Gastroesophageal sphincter (tissue), 4 donors: Measurements from ENCODE around the gene C12orf57. TPM values are rescaled to one million over a fixed set of nuclear protein-coding genes. Genes with fewer than 3 reads are reported as not detected.

Experiments used
- ATAC-seq: fragments of 150-250 bp; one replicate; pipeline ENCODE4 v1.9.1; 2016; ENCODE audit warnings: mild to moderate bottlenecking, moderate library complexity
- H3K27ac ChIP-seq, 4 donors: fragments of 200-600 bp; sonication (generic) in 3 of 4; 1 replicate in 3 of 4; 2 replicates in 1 of 4; pipeline ENCODE4 v1.5.1; 2016 to 2019
- H3K27me3 ChIP-seq: fragments of 200-600 bp; sonication (generic); one replicate; pipeline ENCODE4 v1.5.1; 2019
- H3K36me3 ChIP-seq, 2 donors: fragments of 200-600 bp; sonication (generic); one replicate each; pipeline ENCODE4 v1.5.1; 2019; ENCODE audit warnings: control low read depth in 1 of 2
- H3K4me1 ChIP-seq, 3 donors: fragments of 200-600 bp; sonication (generic); 1 replicate in 2 of 3; 2 replicates in 1 of 3; pipeline ENCODE4 v1.5.1; 2016 to 2019; ENCODE audit warnings: control low read depth in 2 of 3
- H3K4me3 ChIP-seq, 2 donors: fragments of 200-600 bp; sonication (generic); one replicate each; pipeline ENCODE4 v1.5.1; 2019; ENCODE audit warnings: mild to moderate bottlenecking in 1 of 2, moderate library complexity in 1 of 2
- H3K9me3 ChIP-seq, 3 donors: fragments of 200-600 bp; sonication (generic); one replicate each; pipeline ENCODE4 v1.5.1; 2017 to 2019; ENCODE audit warnings: control low read depth in 2 of 3
- EP300 ChIP-seq: sonication (generic); formaldehyde crosslinking; IDR thresholded peaks from one replicate; pipeline ENCODE4 v1.6.1; 2017; ENCODE audit warnings: antibody characterized with exemption, mild to moderate bottlenecking
- POLR2A ChIP-seq, 2 donors: fragments of 450-650 bp; IDR thresholded peaks; one replicate each; pipeline ENCODE4 v1.6.1; 2017; ENCODE audit warnings: antibody characterized with exemption in 2 of 2, mild to moderate bottlenecking in 2 of 2, moderate library complexity in 1 of 2
- POLR2AphosphoS5 ChIP-seq: sonication (generic); formaldehyde crosslinking; IDR thresholded peaks from one replicate; pipeline ENCODE4 v1.6.1; 2017; ENCODE audit warnings: antibody characterized with exemption
- WGBS, 2 donors: methylation state at CpG; one replicate each; pipeline ENCODE4 v1.1.5; 2018; ENCODE audit warnings: low coverage in 1 of 2; 5-methylcytosine and 5-hydroxymethylcytosine counted together
- total RNA-seq, 4 donors: library from RNA; depleted of rRNA; stranded (reverse); fragments of >200 nt; gene quantifications; one replicate each; pipeline ENCODE4 v1.1.0, GENCODE V29; 2016
- TF ChIP-seq, protein P1 (sequence below), 4 experiments: fragments of 200-600 bp in 2 of 4; fragments of 450-650 bp in 2 of 4; sonication (generic) in 1 of 4; IDR thresholded peaks; one replicate each; pipeline ENCODE4 v1.5.1; 2017 to 2019; ENCODE audit warnings: antibody characterized with exemption in 4 of 4, mild to moderate bottlenecking in 2 of 4, moderate library complexity in 2 of 4

Gene C12orf57
- total RNA-seq, 4 donors from 2014 or later = 172 to 521 (median 367) TPM

- TF ChIP-seq, protein P1, sequence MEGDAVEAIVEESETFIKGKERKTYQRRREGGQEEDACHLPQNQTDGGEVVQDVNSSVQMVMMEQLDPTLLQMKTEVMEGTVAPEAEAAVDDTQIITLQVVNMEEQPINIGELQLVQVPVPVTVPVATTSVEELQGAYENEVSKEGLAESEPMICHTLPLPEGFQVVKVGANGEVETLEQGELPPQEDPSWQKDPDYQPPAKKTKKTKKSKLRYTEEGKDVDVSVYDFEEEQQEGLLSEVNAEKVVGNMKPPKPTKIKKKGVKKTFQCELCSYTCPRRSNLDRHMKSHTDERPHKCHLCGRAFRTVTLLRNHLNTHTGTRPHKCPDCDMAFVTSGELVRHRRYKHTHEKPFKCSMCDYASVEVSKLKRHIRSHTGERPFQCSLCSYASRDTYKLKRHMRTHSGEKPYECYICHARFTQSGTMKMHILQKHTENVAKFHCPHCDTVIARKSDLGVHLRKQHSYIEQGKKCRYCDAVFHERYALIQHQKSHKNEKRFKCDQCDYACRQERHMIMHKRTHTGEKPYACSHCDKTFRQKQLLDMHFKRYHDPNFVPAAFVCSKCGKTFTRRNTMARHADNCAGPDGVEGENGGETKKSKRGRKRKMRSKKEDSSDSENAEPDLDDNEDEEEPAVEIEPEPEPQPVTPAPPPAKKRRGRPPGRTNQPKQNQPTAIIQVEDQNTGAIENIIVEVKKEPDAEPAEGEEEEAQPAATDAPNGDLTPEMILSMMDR (IDR thresholded peaks at IDR 0.05) = no peak
- no peak for TF ChIP-seq POLR2AphosphoS5
- no peak for TF ChIP-seq EP300
- no peak for TF ChIP-seq POLR2A (IDR thresholded peaks at IDR 0.05)
- 62 to 67% methylated on average over 2 of the region's 17 CpGs for WGBS, 2 donors
- Histone ChIP-seq H3K27ac (peak overlapping the region in 3 of 4 donors; percentile 81 to 84 (median 82)), H3K9me3 (no peaks in the 10 kb centered on the region), H3K27me3 (no peaks in the 10 kb centered on the region), H3K4me1 (peaks cover 0 to 70% (median 14%) of the 10 kb centered on the region in 3 donors), H3K36me3 (peaks cover 0 to 44% of the 10 kb centered on the region in 2 donors), H3K4me3 (no peak overlapping the region)
- ATAC-seq = no peak
These were observed 20.1 kb downstream of the C12orf57 start for GRCh38 chr12:6963791-6964413.

- Histone ChIP-seq H3K27me3 (no peaks in the 10 kb centered on the region), H3K4me3 (no peak overlapping the region), H3K36me3 (peaks cover 0 to 45% of the 10 kb centered on the region in 2 donors), H3K4me1 (peaks cover 4 to 71% (median 21%) of the 10 kb centered on the region in 3 donors), H3K9me3 (no peaks in the 10 kb centered on the region), H3K27ac (peak overlapping the region; percentile 22 to 84 (median 82))
- TF ChIP-seq POLR2AphosphoS5 (no peak), POLR2A (IDR thresholded peaks at IDR 0.05) (no peak), EP300 (no peak)
- TF ChIP-seq, protein P1 (IDR thresholded peaks at IDR 0.05) = no peak
- ATAC-seq = peak; percentile 1
- 58% methylated on average over 2 of the region's 8 CpGs for WGBS, 2 donors
These were observed 20.8 kb downstream of the C12orf57 start for GRCh38 chr12:6964605-6965025.

DNA sequence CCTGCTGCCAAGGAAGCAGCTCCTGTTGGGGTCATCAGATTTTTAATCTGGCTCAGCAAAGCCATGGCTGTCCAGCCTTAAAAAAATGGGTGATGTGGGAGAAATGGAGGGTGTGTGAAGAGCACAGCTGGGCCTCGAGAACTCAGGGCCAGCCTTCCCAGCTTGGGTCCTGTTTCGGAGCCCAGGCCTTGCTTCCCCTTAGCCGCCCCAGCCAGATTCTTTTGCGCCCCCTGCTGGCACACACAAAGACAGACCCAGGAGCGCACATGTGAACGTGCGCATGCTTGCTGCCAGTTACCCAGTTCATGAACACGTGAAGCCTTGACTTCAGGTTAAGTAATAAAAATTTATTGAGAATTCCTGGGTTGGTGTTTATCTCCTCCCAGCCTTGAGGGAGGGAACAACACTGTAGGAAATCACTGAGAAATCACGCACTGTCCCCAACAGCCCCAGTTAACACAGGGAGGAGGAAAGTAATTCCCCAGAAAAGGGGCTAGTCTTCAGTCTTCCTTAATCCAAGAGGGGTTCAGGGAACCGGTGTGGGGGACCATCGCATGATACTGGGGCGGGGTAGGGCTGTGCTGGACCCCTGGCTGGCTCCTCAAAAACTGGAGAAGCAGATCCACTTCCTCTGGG is 21.3 kb downstream of the C12orf57 start:
- no peaks in the 10 kb centered on the region for H3K9me3 ChIP-seq
- TF ChIP-seq, protein P1 (IDR thresholded peaks at IDR 0.05) = peak in 3 of 4 experiments; percentile 90 to 94 (median 92)
- TF ChIP-seq POLR2AphosphoS5 = peak; percentile 48
- TF ChIP-seq EP300 = no peak
- TF ChIP-seq POLR2A (IDR thresholded peaks at IDR 0.05) = no peak
- peaks cover 0 to 45% of the 10 kb centered on the region in 2 donors for H3K36me3 ChIP-seq
- no peaks in the 10 kb centered on the region for H3K27me3 ChIP-seq
- ATAC-seq = peak; percentile 84
- H3K4me3 ChIP-seq = no peak overlapping the region
- 0 to 10% methylated on average over 1 to 9 of the region's 12 CpGs for WGBS, 2 donors
- H3K4me1 ChIP-seq = peaks cover 4 to 71% (median 25%) of the 10 kb centered on the region in 3 donors
- peak overlapping the region; percentile 22 to 84 (median 82) for H3K27ac ChIP-seq

DNA sequence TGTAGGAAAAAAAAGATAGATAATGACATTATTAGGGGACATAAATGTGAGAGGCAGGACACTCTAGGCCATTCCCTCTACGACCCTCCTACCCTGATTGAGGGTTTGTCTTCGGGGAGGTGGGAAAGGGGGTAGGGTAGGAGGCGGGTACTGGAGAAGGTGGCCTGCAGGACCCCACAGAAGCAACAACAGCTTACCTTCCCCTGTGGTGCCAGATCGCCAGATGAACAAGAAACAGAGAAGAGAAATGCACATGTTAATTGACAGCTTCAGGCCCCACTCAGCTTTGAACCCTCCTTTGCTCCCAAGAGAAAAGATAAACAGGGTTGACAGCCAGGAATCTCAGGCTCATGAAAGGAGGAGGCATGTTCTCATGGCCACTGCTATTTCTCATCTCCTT is 21.9 kb downstream of the C12orf57 start:
- TF ChIP-seq POLR2A (IDR thresholded peaks at IDR 0.05) (no peak), POLR2AphosphoS5 (no peak), EP300 (no peak)
- TF ChIP-seq, protein P1 (IDR thresholded peaks at IDR 0.05) = no peak
- Histone ChIP-seq H3K4me1 (peaks cover 4 to 65% (median 25%) of the 10 kb centered on the region in 3 donors), H3K36me3 (peaks cover 0 to 45% of the 10 kb centered on the region in 2 donors), H3K4me3 (no peak overlapping the region), H3K27ac (peak overlapping the region in 3 of 4 donors; percentile 81 to 84 (median 82)), H3K9me3 (no peaks in the 10 kb centered on the region), H3K27me3 (no peaks in the 10 kb centered on the region)
- ATAC-seq = no peak
- WGBS, 2 donors = 20 to 73% methylated on average over 1 to 2 of the region's 4 CpGs
